HepG2 (cell line): ENCODE results near the gene TAS1R1. TPM values are rescaled to one million over a fixed set of nuclear protein-coding genes. Genes with fewer than 3 reads are reported as not detected.

Experiments used
- ARNTL ChIP-seq: sonication (generic); formaldehyde crosslinking; IDR thresholded peaks from 2 replicates; pipeline ENCODE4 v1.4.0; 2020; ENCODE audit warnings: mild to moderate bottlenecking, missing genetic modification reagents
- GATAD1 ChIP-seq: IDR thresholded peaks from 2 replicates; pipeline ENCODE4 v1.6.1; 2016; ENCODE audit warnings: missing genetic modification reagents, missing compliant biosample characterization
- HMGXB3 ChIP-seq: sonication (generic); formaldehyde crosslinking; IDR thresholded peaks from 2 replicates; pipeline ENCODE4 v1.4.0; 2020; ENCODE audit warnings: missing genetic modification reagents, borderline replicate concordance
- PAX8 ChIP-seq: sonication (generic); formaldehyde crosslinking; IDR thresholded peaks from 2 replicates; pipeline ENCODE4 v1.8.0; 2022; ENCODE audit warnings: mild to moderate bottlenecking, missing genetic modification reagents, borderline replicate concordance
- RXRB ChIP-seq: IDR thresholded peaks from 2 replicates; pipeline ENCODE4 v1.6.1; 2016; ENCODE audit warnings: borderline replicate concordance, missing genetic modification reagents, missing compliant biosample characterization
- UBTF ChIP-seq: sonication (generic); formaldehyde crosslinking; IDR thresholded peaks from 2 replicates; pipeline ENCODE4 v1.4.0; 2020; ENCODE audit warnings: mild to moderate bottlenecking, missing genetic modification reagents
- ZBTB2 ChIP-seq: sonication (generic); formaldehyde crosslinking; IDR thresholded peaks from 2 replicates; pipeline ENCODE4 v1.8.0; 2022; ENCODE audit warnings: low read depth, missing genetic modification reagents
- ZNF33B ChIP-seq: sonication (generic); formaldehyde crosslinking; IDR thresholded peaks from 2 replicates; pipeline ENCODE4 v1.5.1; 2020; ENCODE audit warnings: mild to moderate bottlenecking, missing genetic modification reagents
- ZNF407 ChIP-seq: sonication (generic); formaldehyde crosslinking; IDR thresholded peaks from one replicate; pipeline ENCODE4 v1.5.1; 2020; ENCODE audit warnings: mild to moderate bottlenecking, missing genetic modification reagents; ENCODE audit errors: not compliant biosample characterization
- ZNF432 ChIP-seq: sonication (generic); formaldehyde crosslinking; IDR thresholded peaks from 2 replicates; pipeline ENCODE4 v1.5.0; 2020; ENCODE audit warnings: missing genetic modification reagents, mild to moderate bottlenecking, borderline replicate concordance
- ZSCAN29 ChIP-seq: sonication (generic); formaldehyde crosslinking; conservative IDR thresholded peaks from 2 replicates; pipeline ENCODE4 v1.4.0; 2020; ENCODE audit warnings: mild to moderate bottlenecking, missing genetic modification reagents
- polyA plus RNA-seq, 8 experiments: library from polyadenylated mRNA; depleted of rRNA in 3 of 8; stranded (reverse) in 7 of 8; unstranded in 1 of 8; fragments of >200 nt; fragmentation: Illumina TruSeq in 4 of 8; extraction: Trizol in 4 of 8; gene quantifications; 2 replicates each; pipeline versions ENCODE4 v1.2.1 to v1.2.3, GENCODE V29; 2011 to 2016; ENCODE audit warnings: low read depth in 4 of 8, missing spikeins in 1 of 8, mixed read lengths in 1 of 8; ENCODE audit not compliant: insufficient read depth in 1 of 8
- total RNA-seq, 5 experiments: library from RNA; depleted of rRNA; stranded (reverse); fragments of >200 nt; fragmentation: Illumina TruSeq; extraction: Trizol; gene quantifications; 2 replicates each; pipeline ENCODE4 v1.2.3, GENCODE V29; 2016; ENCODE audit warnings: low read depth in 1 of 5

TAS1R1 gene
- total and polyA plus RNA-seq, 2 of the 13 experiments (the other 11 are each of a cell fraction or from before 2014, with no cell fraction given): 1.4 to 1.6 TPM

GRCh38 chr1:6603238-6603914 lies 48.3 kb downstream of the TAS1R1 start (continued):
- TF ChIP-seq ZNF33B (no peak), PAX8 (no peak), UBTF (CRISPR knock-in tag) (peak; percentile 38; the same call in 1 of the 2 replicates), HMGXB3 (no peak), ZBTB2 (peak; percentile 45; the same call in 1 of the 2 replicates), ZSCAN29 (CRISPR knock-in tag) (0 out of 2 replicates have a peak, but pooled peaks have one; percentile 34), ZNF432 (CRISPR knock-in tag) (0 out of 2 replicates have a peak, but pooled peaks have one; percentile 41), ARNTL (no peak), GATAD1 (CRISPR knock-in tag) (0 out of 2 replicates have a peak, but pooled peaks have one; percentile 2), ZNF407 (CRISPR knock-in tag) (no peak), RXRB (CRISPR knock-in tag) (no peak)
